Measurements from ENCODE around the gene ELMOD2.

ELMOD2 gene

GRCh38 chr4:140584439-140584838 lies 60.5 kb downstream of the ELMOD2 start:
- no peak for DNase-seq

GRCh38 chr4:140595065-140595464 lies 71.1 kb downstream of the ELMOD2 start:
- DNase-seq = no peak

- DNase-seq = no peak
Measured at GRCh38 chr4:140600408-140600807, 76.4 kb downstream of the ELMOD2 start.

- no peak for DNase-seq
Measured at GRCh38 chr4:140602714-140603113, 78.7 kb downstream of the ELMOD2 start.

- no peak for DNase-seq
Measured at GRCh38 chr4:140603286-140603685, 79.3 kb downstream of the ELMOD2 start.

Measured in activated CD4-positive, CD25-positive, alpha-beta regulatory T cell treated with anti-CD3 and anti-CD28 coated beads, Interleukin-2, amount 50 U/mL, for 72 hours (primary cell).